HepG2 (cell line): ENCODE measurements around the gene RGS19. TPM values are rescaled to one million over a fixed set of nuclear protein-coding genes. Genes with fewer than 3 reads are reported as not detected.

Experiments
- BCL6 ChIP-seq: IDR thresholded peaks from 2 replicates; pipeline ENCODE4 v1.6.1; 2016; ENCODE audit warnings: missing genetic modification reagents, missing compliant biosample characterization
- CHD4 ChIP-seq: fragments of 200-600 bp; sonication (generic); IDR thresholded peaks from 2 replicates; pipeline ENCODE4 v1.7.0; 2017; ENCODE audit warnings: mild to moderate bottlenecking, low read length, borderline replicate concordance
- ETV5 ChIP-seq: IDR thresholded peaks from 2 replicates; pipeline ENCODE4 v1.6.1; 2018; ENCODE audit warnings: missing biosample characterization, missing genetic modification reagents, inconsistent platforms, borderline replicate concordance
- FOXA3 ChIP-seq: IDR thresholded peaks from 2 replicates; pipeline ENCODE4 v1.6.1; 2016; ENCODE audit warnings: missing genetic modification reagents, missing compliant biosample characterization
- IKZF1 ChIP-seq: fragments of 450-650 bp; IDR thresholded peaks from 2 replicates; pipeline ENCODE4 v1.7.1; 2016
- KLF16 ChIP-seq, 2 experiments: sonication (generic) in 1 of 2; formaldehyde crosslinking in 1 of 2; IDR thresholded peaks; 2 replicates each; pipeline versions ENCODE4 v1.6.1 to v1.8.0; 2016 to 2023; ENCODE audit warnings: missing genetic modification reagents in 2 of 2, missing compliant biosample characterization in 1 of 2
- NCOA2 ChIP-seq: sonication (generic); formaldehyde crosslinking; IDR thresholded peaks from 2 replicates; pipeline ENCODE4 v1.8.0; 2022; ENCODE audit warnings: inconsistent platforms
- NFYC ChIP-seq: IDR thresholded peaks from 2 replicates; pipeline ENCODE4 v1.6.1; 2016; ENCODE audit warnings: missing genetic modification reagents, missing compliant biosample characterization
- PAF1 ChIP-seq: IDR thresholded peaks from 2 replicates; pipeline ENCODE4 v1.6.1; 2016; ENCODE audit warnings: missing genetic modification reagents, missing compliant biosample characterization
- RARG ChIP-seq: sonication (generic); formaldehyde crosslinking; IDR thresholded peaks from 2 replicates; pipeline ENCODE4 v1.4.0; 2020; ENCODE audit warnings: low read depth, mild to moderate bottlenecking, missing genetic modification reagents
- RCOR2 ChIP-seq: IDR thresholded peaks from 2 replicates; pipeline ENCODE4 v1.6.1; 2016; ENCODE audit warnings: missing biosample characterization, missing genetic modification reagents
- TAF15 ChIP-seq: fragments of 200-400 bp; formaldehyde crosslinking; IDR thresholded peaks from one replicate; pipeline ENCODE4 v1.6.1; 2018; ENCODE audit warnings: mild to moderate bottlenecking, low read depth, low read length; ENCODE audit not compliant: poor library complexity, severe bottlenecking
- THAP11 ChIP-seq: IDR thresholded peaks from 2 replicates; pipeline ENCODE4 v1.6.1; 2016; ENCODE audit warnings: missing biosample characterization, missing genetic modification reagents
- polyA plus RNA-seq, 8 experiments: library from polyadenylated mRNA; depleted of rRNA in 3 of 8; stranded (reverse) in 7 of 8; unstranded in 1 of 8; fragments of >200 nt; fragmentation: Illumina TruSeq in 4 of 8; extraction: Trizol in 4 of 8; gene quantifications; 2 replicates each; pipeline versions ENCODE4 v1.2.1 to v1.2.3, GENCODE V29; 2011 to 2016; ENCODE audit warnings: low read depth in 4 of 8, missing spikeins in 1 of 8, mixed read lengths in 1 of 8; ENCODE audit not compliant: insufficient read depth in 1 of 8
- total RNA-seq, 5 experiments: library from RNA; depleted of rRNA; stranded (reverse); fragments of >200 nt; fragmentation: Illumina TruSeq; extraction: Trizol; gene quantifications; 2 replicates each; pipeline ENCODE4 v1.2.3, GENCODE V29; 2016; ENCODE audit warnings: low read depth in 1 of 5
- TF ChIP-seq, protein P1 (sequence below): sonication (generic); formaldehyde crosslinking; IDR thresholded peaks from 2 replicates; pipeline ENCODE4 v1.5.0; 2020; ENCODE audit warnings: missing genetic modification reagents
- TF ChIP-seq, protein P2 (sequence below): sonication (generic); formaldehyde crosslinking; IDR thresholded peaks from 2 replicates; pipeline ENCODE4 v1.5.1; 2020; ENCODE audit warnings: missing genetic modification reagents, mild to moderate bottlenecking, borderline replicate concordance
- TF ChIP-seq, protein P3 (sequence below): sonication (generic); formaldehyde crosslinking; IDR thresholded peaks from 2 replicates; pipeline ENCODE4 v1.5.1; 2020; ENCODE audit warnings: mild to moderate bottlenecking, missing genetic modification reagents, moderate library complexity
- TF ChIP-seq, protein P4 (sequence below): sonication (generic); formaldehyde crosslinking; IDR thresholded peaks from 2 replicates; pipeline ENCODE4 v1.5.1; 2020; ENCODE audit warnings: missing genetic modification reagents, mild to moderate bottlenecking, borderline replicate concordance
- TF ChIP-seq, protein P5 (sequence below): sonication (generic); formaldehyde crosslinking; IDR thresholded peaks from 2 replicates; pipeline ENCODE4 v1.4.0; 2020; ENCODE audit warnings: mild to moderate bottlenecking, missing genetic modification reagents
- TF ChIP-seq, protein P6 (sequence below): sonication (generic); formaldehyde crosslinking; conservative IDR thresholded peaks from 2 replicates; pipeline ENCODE4 v1.4.0; 2020; ENCODE audit warnings: missing genetic modification reagents

RGS19 gene
- total and polyA plus RNA-seq, 2 of the 13 experiments (the other 11 are each of a cell fraction or from before 2014, with no cell fraction given): 10.7 to 11.9 TPM

DNA sequence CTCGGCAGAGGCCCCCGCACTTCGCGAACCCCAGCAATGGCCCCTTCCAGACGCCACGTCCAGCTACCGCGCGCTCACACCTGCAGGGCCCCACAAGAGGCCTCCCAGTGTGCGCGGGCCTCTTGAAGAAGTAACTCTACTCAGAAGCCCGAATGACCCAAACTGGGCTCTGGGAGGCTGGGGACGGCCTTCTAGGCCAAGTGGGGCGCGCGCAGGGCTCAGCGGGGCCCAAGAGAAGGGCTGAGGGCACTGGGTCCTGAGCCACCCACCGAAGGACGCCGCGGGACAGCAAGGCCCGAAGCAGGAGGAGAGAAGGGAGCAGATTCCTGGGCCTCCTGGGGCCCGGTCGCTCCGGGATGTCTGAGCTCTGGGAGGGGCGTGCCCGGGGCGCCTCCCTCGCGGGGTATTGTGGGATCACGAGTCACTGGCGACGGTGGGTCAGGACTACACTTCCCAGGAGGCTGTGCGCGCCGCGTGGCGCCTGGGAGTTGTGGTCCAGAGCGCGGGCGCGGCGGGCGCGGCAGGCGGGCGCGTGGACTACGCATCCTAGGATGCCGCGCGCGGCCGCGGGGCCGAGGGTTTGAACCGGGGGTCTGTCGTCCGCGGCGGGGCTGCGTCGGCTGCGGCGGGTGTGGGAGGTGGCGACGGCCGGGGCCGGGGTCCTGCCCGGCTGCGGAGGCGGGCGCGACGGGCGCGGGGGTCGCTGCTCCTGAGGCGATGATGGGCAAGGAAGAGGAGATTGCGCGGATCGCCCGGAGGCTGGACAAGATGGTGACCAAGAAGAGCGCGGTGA lies 16.5 kb downstream of the RGS19 start, which contains the start of gene TCEA2 (continued):
- TF ChIP-seq, protein P1, sequence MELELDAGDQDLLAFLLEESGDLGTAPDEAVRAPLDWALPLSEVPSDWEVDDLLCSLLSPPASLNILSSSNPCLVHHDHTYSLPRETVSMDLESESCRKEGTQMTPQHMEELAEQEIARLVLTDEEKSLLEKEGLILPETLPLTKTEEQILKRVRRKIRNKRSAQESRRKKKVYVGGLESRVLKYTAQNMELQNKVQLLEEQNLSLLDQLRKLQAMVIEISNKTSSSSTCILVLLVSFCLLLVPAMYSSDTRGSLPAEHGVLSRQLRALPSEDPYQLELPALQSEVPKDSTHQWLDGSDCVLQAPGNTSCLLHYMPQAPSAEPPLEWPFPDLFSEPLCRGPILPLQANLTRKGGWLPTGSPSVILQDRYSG (CRISPR knock-in tag): peak; percentile 74
- TF ChIP-seq ETV5 (peak; percentile 61; the same call in 1 of the 2 replicates), RCOR2 (peak; percentile 50; the same call in 1 of the 2 replicates), THAP11 (CRISPR knock-in tag) (peak; percentile 98), KLF16 (CRISPR knock-in tag; IDR thresholded peaks at IDR 0.05) (peak in 1 of 2 experiments; percentile 98; a peak in 3 of 4 replicates), PAF1 (CRISPR knock-in tag) (no peak), NFYC (no peak), RARG (CRISPR knock-in tag) (no peak), TAF15 (peak; percentile 97), NCOA2 (CRISPR knock-in tag) (peak; percentile 55; the same call in 1 of the 2 replicates), BCL6 (CRISPR knock-in tag) (peak; percentile 53), CHD4 (no peak), IKZF1 (no peak), FOXA3 (CRISPR knock-in tag) (peak; percentile 72)
- TF ChIP-seq, protein P2, sequence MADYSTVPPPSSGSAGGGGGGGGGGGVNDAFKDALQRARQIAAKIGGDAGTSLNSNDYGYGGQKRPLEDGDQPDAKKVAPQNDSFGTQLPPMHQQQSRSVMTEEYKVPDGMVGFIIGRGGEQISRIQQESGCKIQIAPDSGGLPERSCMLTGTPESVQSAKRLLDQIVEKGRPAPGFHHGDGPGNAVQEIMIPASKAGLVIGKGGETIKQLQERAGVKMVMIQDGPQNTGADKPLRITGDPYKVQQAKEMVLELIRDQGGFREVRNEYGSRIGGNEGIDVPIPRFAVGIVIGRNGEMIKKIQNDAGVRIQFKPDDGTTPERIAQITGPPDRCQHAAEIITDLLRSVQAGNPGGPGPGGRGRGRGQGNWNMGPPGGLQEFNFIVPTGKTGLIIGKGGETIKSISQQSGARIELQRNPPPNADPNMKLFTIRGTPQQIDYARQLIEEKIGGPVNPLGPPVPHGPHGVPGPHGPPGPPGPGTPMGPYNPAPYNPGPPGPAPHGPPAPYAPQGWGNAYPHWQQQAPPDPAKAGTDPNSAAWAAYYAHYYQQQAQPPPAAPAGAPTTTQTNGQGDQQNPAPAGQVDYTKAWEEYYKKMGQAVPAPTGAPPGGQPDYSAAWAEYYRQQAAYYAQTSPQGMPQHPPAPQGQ: no peak
- TF ChIP-seq, protein P3, sequence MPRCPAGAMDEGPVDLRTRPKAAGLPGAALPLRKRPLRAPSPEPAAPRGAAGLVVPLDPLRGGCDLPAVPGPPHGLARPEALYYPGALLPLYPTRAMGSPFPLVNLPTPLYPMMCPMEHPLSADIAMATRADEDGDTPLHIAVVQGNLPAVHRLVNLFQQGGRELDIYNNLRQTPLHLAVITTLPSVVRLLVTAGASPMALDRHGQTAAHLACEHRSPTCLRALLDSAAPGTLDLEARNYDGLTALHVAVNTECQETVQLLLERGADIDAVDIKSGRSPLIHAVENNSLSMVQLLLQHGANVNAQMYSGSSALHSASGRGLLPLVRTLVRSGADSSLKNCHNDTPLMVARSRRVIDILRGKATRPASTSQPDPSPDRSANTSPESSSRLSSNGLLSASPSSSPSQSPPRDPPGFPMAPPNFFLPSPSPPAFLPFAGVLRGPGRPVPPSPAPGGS (CRISPR knock-in tag): peak; percentile 94; the same call in 1 of the 2 replicates
- TF ChIP-seq, protein P4, sequence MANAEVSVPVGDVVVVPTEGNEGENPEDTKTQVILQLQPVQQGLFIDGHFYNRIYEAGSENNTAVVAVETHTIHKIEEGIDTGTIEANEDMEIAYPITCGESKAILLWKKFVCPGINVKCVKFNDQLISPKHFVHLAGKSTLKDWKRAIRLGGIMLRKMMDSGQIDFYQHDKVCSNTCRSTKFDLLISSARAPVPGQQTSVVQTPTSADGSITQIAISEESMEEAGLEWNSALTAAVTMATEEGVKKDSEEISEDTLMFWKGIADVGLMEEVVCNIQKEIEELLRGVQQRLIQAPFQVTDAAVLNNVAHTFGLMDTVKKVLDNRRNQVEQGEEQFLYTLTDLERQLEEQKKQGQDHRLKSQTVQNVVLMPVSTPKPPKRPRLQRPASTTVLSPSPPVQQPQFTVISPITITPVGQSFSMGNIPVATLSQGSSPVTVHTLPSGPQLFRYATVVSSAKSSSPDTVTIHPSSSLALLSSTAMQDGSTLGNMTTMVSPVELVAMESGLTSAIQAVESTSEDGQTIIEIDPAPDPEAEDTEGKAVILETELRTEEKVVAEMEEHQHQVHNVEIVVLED (CRISPR knock-in tag): peak; percentile 97
- TF ChIP-seq, protein P5, sequence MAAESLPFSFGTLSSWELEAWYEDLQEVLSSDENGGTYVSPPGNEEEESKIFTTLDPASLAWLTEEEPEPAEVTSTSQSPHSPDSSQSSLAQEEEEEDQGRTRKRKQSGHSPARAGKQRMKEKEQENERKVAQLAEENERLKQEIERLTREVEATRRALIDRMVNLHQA (CRISPR knock-in tag): peak; percentile 66; the same call in 1 of the 2 replicates
- TF ChIP-seq, protein P6, sequence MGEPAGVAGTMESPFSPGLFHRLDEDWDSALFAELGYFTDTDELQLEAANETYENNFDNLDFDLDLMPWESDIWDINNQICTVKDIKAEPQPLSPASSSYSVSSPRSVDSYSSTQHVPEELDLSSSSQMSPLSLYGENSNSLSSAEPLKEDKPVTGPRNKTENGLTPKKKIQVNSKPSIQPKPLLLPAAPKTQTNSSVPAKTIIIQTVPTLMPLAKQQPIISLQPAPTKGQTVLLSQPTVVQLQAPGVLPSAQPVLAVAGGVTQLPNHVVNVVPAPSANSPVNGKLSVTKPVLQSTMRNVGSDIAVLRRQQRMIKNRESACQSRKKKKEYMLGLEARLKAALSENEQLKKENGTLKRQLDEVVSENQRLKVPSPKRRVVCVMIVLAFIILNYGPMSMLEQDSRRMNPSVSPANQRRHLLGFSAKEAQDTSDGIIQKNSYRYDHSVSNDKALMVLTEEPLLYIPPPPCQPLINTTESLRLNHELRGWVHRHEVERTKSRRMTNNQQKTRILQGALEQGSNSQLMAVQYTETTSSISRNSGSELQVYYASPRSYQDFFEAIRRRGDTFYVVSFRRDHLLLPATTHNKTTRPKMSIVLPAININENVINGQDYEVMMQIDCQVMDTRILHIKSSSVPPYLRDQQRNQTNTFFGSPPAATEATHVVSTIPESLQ: no peak
